SK-N-SH (cell line): ENCODE measurements around the gene PLXNA4. TPM values are rescaled to one million over a fixed set of nuclear protein-coding genes. Genes with fewer than 3 reads are reported as not detected.

ENCODE experiments used
- CTCF ChIA-PET: fragments of 300-600, 350-600 bp; formaldehyde crosslinking; extraction: SDS; loops from one replicate; lab custom pipeline; 2021; lab: Yijun Ruan, JAX
- POLR2A ChIA-PET: fragments of 350-600 bp; sonication (Branson Sonifier 250); formaldehyde crosslinking; extraction: SDS; loops from one replicate; lab custom pipeline; 2020; ENCODE audit warnings: antibody characterized with exemption, inconsistent platforms; lab: Yijun Ruan, JAX
- DNase-seq: peaks from one replicate; pipeline ENCODE4 v3.0.0; 2012
- H2AFZ ChIP-seq: fragments of 200-600 bp; sonication (generic); 2 replicates; pipeline ENCODE4 v1.8.1; 2016; ENCODE audit warnings: antibody characterized with exemption, mild to moderate bottlenecking, low read depth
- H3F3A ChIP-seq: fragments of 200-600 bp; sonication (generic); replicated peaks from 2 replicates; pipeline ENCODE3; 2016; ENCODE audit warnings: antibody characterized with exemption, mild to moderate bottlenecking; ENCODE audit not compliant: insufficient read depth
- H3K27ac ChIP-seq, 2 experiments: fragments of 200-500 bp in 1 of 2; fragments of 200-600 bp in 1 of 2; sonication (Bioruptor generic) in 1 of 2; sonication (generic), shearing (Covaris generic) in 1 of 2; 2 replicates each; pipeline versions ENCODE4 v1.5.1 to v1.6.1; 2014 to 2016; ENCODE audit warnings: low read depth in 2 of 2, inconsistent platforms in 1 of 2, low read length in 1 of 2, mild to moderate bottlenecking in 1 of 2, mixed read lengths in 1 of 2
- H3K27me3 ChIP-seq: fragments of 200-600 bp; sonication (generic), shearing (Covaris generic); 2 replicates; pipeline ENCODE4 v1.6.1; 2016; ENCODE audit warnings: mixed run types; ENCODE audit not compliant: insufficient read depth
- H3K36me3 ChIP-seq, 2 experiments: fragments of 200-500 bp in 1 of 2; fragments of 200-600 bp in 1 of 2; sonication (Bioruptor generic) in 1 of 2; sonication (generic) in 1 of 2; replicated peaks in 1 of 2; 2 replicates each; pipeline versions ENCODE3 to v1.5.1; 2014 to 2016; ENCODE audit warnings: low read length in 1 of 2, mild to moderate bottlenecking in 1 of 2; ENCODE audit not compliant: insufficient read depth in 2 of 2, control insufficient read depth in 1 of 2
- H3K4me1 ChIP-seq, 2 experiments: fragments of 200-500 bp in 1 of 2; fragments of 200-600 bp in 1 of 2; sonication (Bioruptor generic) in 1 of 2; sonication (generic), shearing (Covaris generic) in 1 of 2; 2 replicates each; pipeline versions ENCODE4 v1.5.1 to v1.6.1; 2014 to 2016; ENCODE audit warnings: low read depth in 1 of 2, low read length in 1 of 2, mixed run types in 1 of 2; ENCODE audit not compliant: insufficient read depth in 2 of 2, control insufficient read depth in 1 of 2
- H3K4me2 ChIP-seq: fragments of 200-600 bp; sonication (generic), shearing (Covaris generic); 2 replicates; pipeline ENCODE4 v1.6.1; 2017; ENCODE audit warnings: mixed run types
- H3K4me3 ChIP-seq, 2 experiments: fragments of 200-500 bp in 1 of 2; fragments of 200-600 bp in 1 of 2; sonication (Bioruptor generic) in 1 of 2; sonication (generic), shearing (Covaris generic) in 1 of 2; 2 replicates each; pipeline versions ENCODE4 v1.5.1 to v1.8.1; 2014 to 2016; ENCODE audit warnings: low read depth in 2 of 2, inconsistent platforms in 1 of 2, low read length in 1 of 2, mild to moderate bottlenecking in 1 of 2, mixed read lengths in 1 of 2, moderate library complexity in 1 of 2
- H3K79me2 ChIP-seq: fragments of 200-600 bp; sonication (generic); 2 replicates; pipeline ENCODE4 v1.8.1; 2017; ENCODE audit warnings: mild to moderate bottlenecking; ENCODE audit not compliant: insufficient read depth
- H3K9ac ChIP-seq: fragments of 200-600 bp; sonication (generic); 2 replicates; pipeline ENCODE4 v1.6.1; 2017; ENCODE audit warnings: mixed run types
- H3K9me2 ChIP-seq: fragments of 200-600 bp; sonication (generic); 2 replicates; pipeline ENCODE4 v1.6.1; 2017; ENCODE audit warnings: mixed run types
- H3K9me3 ChIP-seq: fragments of 200-600 bp; sonication (generic); 2 replicates; pipeline ENCODE4 v1.6.1; 2017; ENCODE audit warnings: mixed run types, mild to moderate bottlenecking, moderate library complexity
- H4K20me1 ChIP-seq: fragments of 200-600 bp; sonication (generic); 2 replicates; pipeline ENCODE4 v1.6.1; 2017; ENCODE audit warnings: mild to moderate bottlenecking, mixed run types; ENCODE audit not compliant: insufficient read depth
- CHD2 ChIP-seq: fragments of 150-350 bp; IDR thresholded peaks from 2 replicates; pipeline ENCODE4 v1.6.1; 2018; ENCODE audit warnings: low read length; ENCODE audit not compliant: partially characterized antibody
- ELF1 ChIP-seq: IDR thresholded peaks from 2 replicates; pipeline ENCODE4 v1.4.0; 2012
- EZH2phosphoT487 ChIP-seq: fragments of 200-600 bp; sonication (generic); IDR thresholded peaks from 2 replicates; pipeline ENCODE4 v1.6.1; 2017; ENCODE audit warnings: low read depth, mixed run types, mild to moderate bottlenecking, antibody characterized with exemption, moderate library complexity, borderline replicate concordance
- FOSL2 ChIP-seq: IDR thresholded peaks from 2 replicates; pipeline ENCODE4 v1.4.0; 2012; ENCODE audit warnings: low read depth, mild to moderate bottlenecking, moderate library complexity, borderline replicate concordance
- FOXJ3 ChIP-seq: sonication (generic); formaldehyde crosslinking; IDR thresholded peaks from 2 replicates; pipeline ENCODE4 v1.5.1; 2020; ENCODE audit warnings: mild to moderate bottlenecking, missing genetic modification reagents
- FOXM1 ChIP-seq: IDR thresholded peaks from 2 replicates; pipeline ENCODE4 v1.4.0; 2012; ENCODE audit warnings: low read depth, mild to moderate bottlenecking
- JUND ChIP-seq: IDR thresholded peaks from 2 replicates; pipeline ENCODE4 v1.4.0; 2012
- MXI1 ChIP-seq: IDR thresholded peaks from 2 replicates; pipeline ENCODE4 v1.6.1; 2012; ENCODE audit warnings: mild to moderate bottlenecking, low read depth, low read length, improper control_type of control experiment
- RCOR1 ChIP-seq: fragments of 150-350 bp; IDR thresholded peaks from 2 replicates; pipeline ENCODE4 v1.6.1; 2017; ENCODE audit warnings: antibody characterized with exemption, low read length
- RFX5 ChIP-seq: IDR thresholded peaks from 2 replicates; pipeline ENCODE4 v1.6.1; 2012; ENCODE audit warnings: mild to moderate bottlenecking, improper control_type of control experiment, low read length
- RXRA ChIP-seq: IDR thresholded peaks from 2 replicates; pipeline ENCODE4 v1.4.0; 2012; ENCODE audit warnings: low read depth, mild to moderate bottlenecking, borderline replicate concordance
- SIN3A ChIP-seq: IDR thresholded peaks from 2 replicates; pipeline ENCODE4 v1.6.1; 2012; ENCODE audit warnings: low read depth, mild to moderate bottlenecking, low read length, moderate library complexity, borderline replicate concordance
- TAF1 ChIP-seq: IDR thresholded peaks from 2 replicates; pipeline ENCODE4 v1.6.1; 2012; ENCODE audit warnings: low read depth, mild to moderate bottlenecking, low read length, moderate library complexity, borderline replicate concordance
- TCF12 ChIP-seq: IDR thresholded peaks from 2 replicates; pipeline ENCODE4 v1.4.0; 2012
- TEAD4 ChIP-seq: IDR thresholded peaks from 2 replicates; pipeline ENCODE4 v1.4.0; 2012; ENCODE audit warnings: mild to moderate bottlenecking, borderline replicate concordance; ENCODE audit not compliant: insufficient read depth
- YY1 ChIP-seq: IDR thresholded peaks from 2 replicates; pipeline ENCODE4 v1.4.0; 2012; ENCODE audit warnings: low read depth, mild to moderate bottlenecking
- WGBS: methylation state at CpG from one replicate; pipeline ENCODE4 v1.1.6; 2017; ENCODE audit warnings: low lambda C conversion rate; 5-methylcytosine and 5-hydroxymethylcytosine counted together
- polyA plus RNA-seq, 3 experiments: library from polyadenylated mRNA; depleted of rRNA; stranded (reverse); fragments of >200 nt; gene quantifications; 2 replicates each; pipeline ENCODE4 v1.2.3, GENCODE V29; 2012
- TF ChIP-seq, protein P1 (sequence below): IDR thresholded peaks from 2 replicates; pipeline ENCODE4 v1.4.0; 2012; ENCODE audit warnings: low read depth
- TF ChIP-seq, protein P2 (sequence below): IDR thresholded peaks from 2 replicates; pipeline ENCODE4; 2012
- TF ChIP-seq, protein P3 (sequence below): fragments of 150-350 bp; IDR thresholded peaks from 2 replicates; pipeline ENCODE4 v1.6.1; 2017; ENCODE audit warnings: antibody characterized with exemption, low read length, low read depth, borderline replicate concordance
- TF ChIP-seq, protein P4 (sequence below): fragments of 200-600 bp; sonication (generic); IDR thresholded peaks from 2 replicates; pipeline ENCODE4 v1.6.1; 2017; ENCODE audit warnings: antibody characterized with exemption, mild to moderate bottlenecking, moderate library complexity
- TF ChIP-seq, protein P5 (sequence below): fragments of 150-350 bp; IDR thresholded peaks from 2 replicates; pipeline ENCODE4 v1.6.1; 2016; ENCODE audit warnings: mild to moderate bottlenecking, low read depth, low read length

PLXNA4 gene
- polyA plus RNA-seq, 1 of the 3 experiments (the other 2 are of a cell fraction) = 2.4 TPM

DNA sequence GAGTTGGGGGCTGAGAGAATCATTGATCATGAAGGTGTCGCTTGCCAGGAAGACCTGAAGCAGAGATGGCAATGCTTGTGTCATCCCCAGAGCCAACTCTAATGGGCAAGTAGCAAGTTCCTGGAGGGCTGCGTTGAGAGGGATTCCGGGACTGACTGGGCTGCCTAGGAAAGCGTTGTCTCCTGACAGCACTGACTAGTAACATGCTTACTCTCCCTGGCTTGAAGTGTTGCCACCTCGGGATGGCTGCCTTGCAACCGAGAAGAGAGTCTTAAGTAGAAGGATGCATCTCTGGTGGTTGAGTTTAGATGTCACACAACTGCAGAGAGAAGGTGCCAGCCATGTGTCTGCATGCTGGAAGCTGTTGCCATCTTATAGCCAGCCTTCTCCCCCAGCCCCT is 453.4 kb downstream of the PLXNA4 start:
- no peak overlapping the region for H2AFZ ChIP-seq
- no peak overlapping the region for H3K9ac ChIP-seq
- DNase-seq = no peak
- H3K9me2 ChIP-seq = no peaks in the 10 kb centered on the region
- POLR2A ChIA-PET = no interaction called here
- no peak overlapping the region for H3K27ac ChIP-seq
- no peaks in the 10 kb centered on the region for H4K20me1 ChIP-seq
- no peak overlapping the region for H3K4me2 ChIP-seq
- H3F3A ChIP-seq = peaks cover 3% of the 10 kb centered on the region
- peaks cover 0 to 25% of the 10 kb centered on the region in 2 experiments for H3K36me3 ChIP-seq
- TF ChIP-seq, protein P1, sequence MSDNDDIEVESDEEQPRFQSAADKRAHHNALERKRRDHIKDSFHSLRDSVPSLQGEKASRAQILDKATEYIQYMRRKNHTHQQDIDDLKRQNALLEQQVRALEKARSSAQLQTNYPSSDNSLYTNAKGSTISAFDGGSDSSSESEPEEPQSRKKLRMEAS = no peak
- TF ChIP-seq FOXM1 (no peak), CHD2 (no peak), FOXJ3 (CRISPR knock-in tag) (no peak), ELF1 (no peak), MXI1 (no peak), TCF12 (no peak), TEAD4 (no peak), RFX5 (no peak)
- TF ChIP-seq, protein P2, sequence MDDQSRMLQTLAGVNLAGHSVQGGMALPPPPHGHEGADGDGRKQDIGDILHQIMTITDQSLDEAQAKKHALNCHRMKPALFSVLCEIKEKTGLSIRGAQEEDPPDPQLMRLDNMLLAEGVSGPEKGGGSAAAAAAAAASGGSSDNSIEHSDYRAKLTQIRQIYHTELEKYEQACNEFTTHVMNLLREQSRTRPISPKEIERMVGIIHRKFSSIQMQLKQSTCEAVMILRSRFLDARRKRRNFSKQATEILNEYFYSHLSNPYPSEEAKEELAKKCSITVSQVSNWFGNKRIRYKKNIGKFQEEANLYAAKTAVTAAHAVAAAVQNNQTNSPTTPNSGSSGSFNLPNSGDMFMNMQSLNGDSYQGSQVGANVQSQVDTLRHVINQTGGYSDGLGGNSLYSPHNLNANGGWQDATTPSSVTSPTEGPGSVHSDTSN = no peak
- TF ChIP-seq, protein P3, sequence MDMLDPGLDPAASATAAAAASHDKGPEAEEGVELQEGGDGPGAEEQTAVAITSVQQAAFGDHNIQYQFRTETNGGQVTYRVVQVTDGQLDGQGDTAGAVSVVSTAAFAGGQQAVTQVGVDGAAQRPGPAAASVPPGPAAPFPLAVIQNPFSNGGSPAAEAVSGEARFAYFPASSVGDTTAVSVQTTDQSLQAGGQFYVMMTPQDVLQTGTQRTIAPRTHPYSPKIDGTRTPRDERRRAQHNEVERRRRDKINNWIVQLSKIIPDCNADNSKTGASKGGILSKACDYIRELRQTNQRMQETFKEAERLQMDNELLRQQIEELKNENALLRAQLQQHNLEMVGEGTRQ = no peak
- TF ChIP-seq, protein P4, sequence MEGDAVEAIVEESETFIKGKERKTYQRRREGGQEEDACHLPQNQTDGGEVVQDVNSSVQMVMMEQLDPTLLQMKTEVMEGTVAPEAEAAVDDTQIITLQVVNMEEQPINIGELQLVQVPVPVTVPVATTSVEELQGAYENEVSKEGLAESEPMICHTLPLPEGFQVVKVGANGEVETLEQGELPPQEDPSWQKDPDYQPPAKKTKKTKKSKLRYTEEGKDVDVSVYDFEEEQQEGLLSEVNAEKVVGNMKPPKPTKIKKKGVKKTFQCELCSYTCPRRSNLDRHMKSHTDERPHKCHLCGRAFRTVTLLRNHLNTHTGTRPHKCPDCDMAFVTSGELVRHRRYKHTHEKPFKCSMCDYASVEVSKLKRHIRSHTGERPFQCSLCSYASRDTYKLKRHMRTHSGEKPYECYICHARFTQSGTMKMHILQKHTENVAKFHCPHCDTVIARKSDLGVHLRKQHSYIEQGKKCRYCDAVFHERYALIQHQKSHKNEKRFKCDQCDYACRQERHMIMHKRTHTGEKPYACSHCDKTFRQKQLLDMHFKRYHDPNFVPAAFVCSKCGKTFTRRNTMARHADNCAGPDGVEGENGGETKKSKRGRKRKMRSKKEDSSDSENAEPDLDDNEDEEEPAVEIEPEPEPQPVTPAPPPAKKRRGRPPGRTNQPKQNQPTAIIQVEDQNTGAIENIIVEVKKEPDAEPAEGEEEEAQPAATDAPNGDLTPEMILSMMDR = no peak
- TF ChIP-seq, protein P5, sequence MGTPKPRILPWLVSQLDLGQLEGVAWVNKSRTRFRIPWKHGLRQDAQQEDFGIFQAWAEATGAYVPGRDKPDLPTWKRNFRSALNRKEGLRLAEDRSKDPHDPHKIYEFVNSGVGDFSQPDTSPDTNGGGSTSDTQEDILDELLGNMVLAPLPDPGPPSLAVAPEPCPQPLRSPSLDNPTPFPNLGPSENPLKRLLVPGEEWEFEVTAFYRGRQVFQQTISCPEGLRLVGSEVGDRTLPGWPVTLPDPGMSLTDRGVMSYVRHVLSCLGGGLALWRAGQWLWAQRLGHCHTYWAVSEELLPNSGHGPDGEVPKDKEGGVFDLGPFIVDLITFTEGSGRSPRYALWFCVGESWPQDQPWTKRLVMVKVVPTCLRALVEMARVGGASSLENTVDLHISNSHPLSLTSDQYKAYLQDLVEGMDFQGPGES = no peak
- 82% methylated on average over 6 of the region's 6 CpGs for WGBS
- no peaks in the 10 kb centered on the region for H3K79me2 ChIP-seq
- no peaks in the 10 kb centered on the region for H3K9me3 ChIP-seq
- H3K27me3 ChIP-seq = no peaks in the 10 kb centered on the region
- CTCF ChIA-PET = interaction anchor here (1.0 to 1.4 kb wide), 2 partner anchors 10 to 12 kb away, joined by 3 to 5 read pairs; no protein-coding TSS in a partner anchor
- H3K4me3 ChIP-seq = no peak overlapping the region
- peaks cover under 1 to 16% of the 10 kb centered on the region in 2 experiments; a peak in 3 of 4 replicates for H3K4me1 ChIP-seq

DNA sequence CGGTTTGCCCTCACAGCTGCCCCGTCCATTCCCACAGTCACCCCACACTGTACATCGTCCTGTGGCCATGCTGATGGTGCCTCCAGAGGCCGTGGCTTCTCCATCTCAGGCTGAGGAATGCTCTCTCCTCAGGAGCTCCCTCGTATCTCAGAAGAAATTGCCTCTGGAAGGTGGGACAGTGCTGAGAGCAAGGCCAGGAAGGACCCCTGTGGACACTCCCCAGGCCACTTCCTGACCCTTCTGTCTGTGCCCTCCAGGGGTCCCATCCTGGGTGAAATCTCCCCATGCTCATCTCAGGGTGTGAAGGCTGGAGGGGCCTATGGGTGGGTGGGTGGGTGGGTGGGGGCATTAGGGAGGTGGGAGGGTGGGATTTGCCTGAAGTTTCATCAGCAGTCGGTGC is 454.3 kb downstream of the PLXNA4 start:
- Histone ChIP-seq H3K36me3 (peaks cover 0 to 16% of the 10 kb centered on the region in 2 experiments), H3K79me2 (no peaks in the 10 kb centered on the region), H3K27me3 (no peaks in the 10 kb centered on the region), H4K20me1 (no peaks in the 10 kb centered on the region), H2AFZ (no peak overlapping the region), H3K4me1 (peaks cover 10 to 24% of the 10 kb centered on the region in 2 experiments), H3K9me2 (no peaks in the 10 kb centered on the region), H3K27ac (no peak overlapping the region), H3K9ac (no peak overlapping the region), H3K4me3 (no peak overlapping the region), H3K4me2 (no peak overlapping the region), H3F3A (peaks cover 12% of the 10 kb centered on the region), H3K9me3 (no peaks in the 10 kb centered on the region)
- ChIA-PET CTCF (no interaction called here), POLR2A (no interaction called here)
- 92% methylated on average over 6 of the region's 6 CpGs for WGBS
- no peak for DNase-seq
- no peak for TF ChIP-seq TEAD4
- TF ChIP-seq, protein P4 = no peak
- no peak for TF ChIP-seq SIN3A
- TF ChIP-seq RXRA = no peak
- no peak for TF ChIP-seq YY1
- TF ChIP-seq TAF1 = no peak
- TF ChIP-seq, protein P1 = no peak
- no peak for TF ChIP-seq ELF1
- no peak for TF ChIP-seq RCOR1
- no peak for TF ChIP-seq FOXM1
- TF ChIP-seq EZH2phosphoT487 = no peak
- TF ChIP-seq JUND = no peak
- TF ChIP-seq FOSL2 = no peak
